Activated T-cell treated with anti-CD3 and anti-CD28 coated beads, Interleukin-2, amount 50 U/mL, for 4 hours (primary cell): ENCODE measurements around the gene EXOC3L1. TPM values are rescaled to one million over a fixed set of nuclear protein-coding genes. Genes with fewer than 3 reads are reported as not detected.
A peak's percentile ranks its signal among the peaks of the same experiment; 100 is the strongest.

Experiments
- ATAC-seq, 2 donors: fragments of 200-7000 bp; cut with Tn5 transposase; one replicate each; pipeline ENCODE4 v1.10.0; 2021
- DNase-seq: peaks from one replicate; pipeline ENCODE4 v3.0.0-alpha.2; 2020
- H3K27me3 Mint-ChIP-seq: one replicate; pipeline ENCODE4 v1.8.0; 2021; ENCODE audit warnings: low read depth, mixed read lengths
- H3K36me3 Mint-ChIP-seq: one replicate; pipeline ENCODE4 v1.8.0; 2022; ENCODE audit warnings: mixed read lengths; ENCODE audit not compliant: insufficient read depth
- H3K4me1 Mint-ChIP-seq: one replicate; pipeline ENCODE4 v1.8.0; 2021; ENCODE audit warnings: low read depth, mixed read lengths
- H3K4me3 Mint-ChIP-seq: one replicate; pipeline ENCODE4 v1.8.0; 2021; ENCODE audit warnings: mild to moderate bottlenecking, moderate library complexity, mixed read lengths
- H3K9me3 Mint-ChIP-seq: one replicate; pipeline ENCODE4 v1.8.0; 2021; ENCODE audit warnings: mixed read lengths
- total RNA-seq, 3 donors: library from RNA; stranded (reverse); gene quantifications; one replicate each; pipeline ENCODE4 v1.2.1, GENCODE V29; 2021

EXOC3L1 gene
- total RNA-seq, 3 donors from 2014 or later, result not detected

GRCh38 chr16:67227567-67227921, 37.6 kb upstream of the EXOC3L1 start:
- Mint-ChIP-seq H3K4me3 (peak overlapping the region; percentile 96), H3K9me3 (no peaks in the 10 kb centered on the region), H3K27me3 (no peaks in the 10 kb centered on the region), H3K4me1 (peaks cover 44% of the 10 kb centered on the region), H3K36me3 (peaks cover 17% of the 10 kb centered on the region)
- ATAC-seq, result no peak
- no peak for DNase-seq

GRCh38 chr16:67226804-67227566, 37.0 kb upstream of the EXOC3L1 start, which contains the start of gene TMEM208:
TMEM208 (plus strand) TSS chr16:67227130; CDS start chr16:67227219, 89 bp downstream.
- ATAC-seq, result peak; percentile 94
- peaks cover 17% of the 10 kb centered on the region for H3K36me3 Mint-ChIP-seq
- H3K4me1 Mint-ChIP-seq, result peaks cover 44% of the 10 kb centered on the region
- DNase-seq, result peak; percentile 97
- peak within 1 kb of the TSS; percentile 96 for H3K4me3 Mint-ChIP-seq
- H3K9me3 Mint-ChIP-seq, result no peaks in the 10 kb centered on the region
- H3K27me3 Mint-ChIP-seq, result no peaks in the 10 kb centered on the region

- ATAC-seq, result no peak
- Mint-ChIP-seq H3K9me3 (no peaks in the 10 kb centered on the region), H3K4me1 (peaks cover 44% of the 10 kb centered on the region), H3K4me3 (peak overlapping the region; percentile 96), H3K27me3 (no peaks in the 10 kb centered on the region), H3K36me3 (peaks cover 17% of the 10 kb centered on the region)
- no peak for DNase-seq
These were observed 36.4 kb upstream of the EXOC3L1 start for GRCh38 chr16:67226295-67226803.

- H3K4me1 Mint-ChIP-seq, result peaks cover 47% of the 10 kb centered on the region
- no peak overlapping the region for H3K4me3 Mint-ChIP-seq
- DNase-seq, result no peak
- H3K36me3 Mint-ChIP-seq, result peaks cover 14% of the 10 kb centered on the region
- no peak for ATAC-seq
- H3K9me3 Mint-ChIP-seq, result no peaks in the 10 kb centered on the region
- no peaks in the 10 kb centered on the region for H3K27me3 Mint-ChIP-seq
These were observed 34.1 kb upstream of the EXOC3L1 start for GRCh38 chr16:67223992-67224391.

- ATAC-seq (no peak), DNase-seq (no peak)
- Mint-ChIP-seq H3K36me3 (peaks cover 10% of the 10 kb centered on the region), H3K4me3 (no peak overlapping the region), H3K9me3 (no peaks in the 10 kb centered on the region), H3K27me3 (no peaks in the 10 kb centered on the region), H3K4me1 (peaks cover 3% of the 10 kb centered on the region)
These were observed 26.9 kb upstream of the EXOC3L1 start for GRCh38 chr16:67216612-67217490.

- no peak for ATAC-seq
- no peak for DNase-seq
- Mint-ChIP-seq H3K9me3 (no peaks in the 10 kb centered on the region), H3K4me3 (no peak overlapping the region), H3K27me3 (no peaks in the 10 kb centered on the region), H3K36me3 (peaks cover 12% of the 10 kb centered on the region), H3K4me1 (no peaks in the 10 kb centered on the region)
These were observed 25.8 kb upstream of the EXOC3L1 start for GRCh38 chr16:67215706-67216105.

GRCh38 chr16:67213197-67214019, 23.5 kb upstream of the EXOC3L1 start:
- DNase-seq (no peak), ATAC-seq (no peak)
- Mint-ChIP-seq H3K4me1 (no peaks in the 10 kb centered on the region), H3K36me3 (peaks cover 8% of the 10 kb centered on the region), H3K4me3 (no peak overlapping the region), H3K9me3 (no peaks in the 10 kb centered on the region), H3K27me3 (no peaks in the 10 kb centered on the region)

- H3K4me1 Mint-ChIP-seq, result no peaks in the 10 kb centered on the region
- ATAC-seq, result no peak
- DNase-seq, result no peak
- peaks cover 8% of the 10 kb centered on the region for H3K36me3 Mint-ChIP-seq
- no peaks in the 10 kb centered on the region for H3K27me3 Mint-ChIP-seq
- no peak overlapping the region for H3K4me3 Mint-ChIP-seq
- H3K9me3 Mint-ChIP-seq, result no peaks in the 10 kb centered on the region
These were observed 22.8 kb upstream of the EXOC3L1 start for GRCh38 chr16:67212766-67213165.

GRCh38 chr16:67211674-67212073, 21.7 kb upstream of the EXOC3L1 start:
- no peak for DNase-seq
- H3K4me3 Mint-ChIP-seq, result no peak overlapping the region
- no peak for ATAC-seq
- peaks cover 3% of the 10 kb centered on the region for H3K36me3 Mint-ChIP-seq
- no peaks in the 10 kb centered on the region for H3K4me1 Mint-ChIP-seq
- H3K9me3 Mint-ChIP-seq, result no peaks in the 10 kb centered on the region
- H3K27me3 Mint-ChIP-seq, result no peaks in the 10 kb centered on the region

GRCh38 chr16:67210069-67210937, 20.4 kb upstream of the EXOC3L1 start:
- H3K4me1 Mint-ChIP-seq, result no peaks in the 10 kb centered on the region
- H3K36me3 Mint-ChIP-seq, result peaks cover 5% of the 10 kb centered on the region
- H3K4me3 Mint-ChIP-seq, result no peak overlapping the region
- H3K9me3 Mint-ChIP-seq, result no peaks in the 10 kb centered on the region
- no peak for ATAC-seq
- DNase-seq, result no peak
- H3K27me3 Mint-ChIP-seq, result no peaks in the 10 kb centered on the region

- no peak overlapping the region for H3K4me3 Mint-ChIP-seq
- H3K9me3 Mint-ChIP-seq, result no peaks in the 10 kb centered on the region
- ATAC-seq (no peak), DNase-seq (no peak)
- H3K36me3 Mint-ChIP-seq, result peaks cover 5% of the 10 kb centered on the region
- no peaks in the 10 kb centered on the region for H3K4me1 Mint-ChIP-seq
- H3K27me3 Mint-ChIP-seq, result no peaks in the 10 kb centered on the region
These were observed 19.6 kb upstream of the EXOC3L1 start for GRCh38 chr16:67209565-67209964.

- peaks cover 5% of the 10 kb centered on the region for H3K36me3 Mint-ChIP-seq
- DNase-seq (no peak), ATAC-seq (no peak)
- no peaks in the 10 kb centered on the region for H3K9me3 Mint-ChIP-seq
- H3K4me1 Mint-ChIP-seq, result no peaks in the 10 kb centered on the region
- H3K4me3 Mint-ChIP-seq, result no peak overlapping the region
- no peaks in the 10 kb centered on the region for H3K27me3 Mint-ChIP-seq
These were observed 18.4 kb upstream of the EXOC3L1 start for GRCh38 chr16:67208154-67208896.
